Measurements from ENCODE around the gene UGT1A7.

The UGT1A7 gene

DNA sequence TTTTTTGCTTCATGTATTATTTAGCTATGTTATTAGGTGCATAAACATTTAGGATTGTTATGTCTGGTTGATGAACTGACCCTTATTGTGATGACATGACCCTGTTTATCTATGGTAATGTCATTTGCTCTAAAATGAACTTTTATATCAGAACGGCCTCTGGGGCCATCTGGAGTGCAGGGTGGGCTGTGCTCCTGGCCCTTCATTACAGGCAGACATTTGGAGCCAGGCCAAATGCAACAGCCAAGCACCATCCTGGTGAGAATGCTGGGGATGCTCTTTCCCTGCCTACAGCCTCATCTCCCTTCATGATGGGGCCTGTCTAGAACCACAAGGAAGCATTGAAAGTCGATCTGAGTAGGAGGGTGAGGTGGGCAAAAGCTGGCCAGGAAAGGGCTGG lies 134.6 kb downstream of the UGT1A7 start:
- Histone ChIP-seq H3K4me1 (ENCODE audit: insufficient read depth, low read length) (no peaks in the 10 kb centered on the region), H3K9ac (ENCODE audit: low read length) (no peak overlapping the region), H3K9me3 (ENCODE audit: low read length) (no peaks in the 10 kb centered on the region), H3K36me3 (ENCODE audit: insufficient read depth, low read length) (no peaks in the 10 kb centered on the region), H3K27me3 (ENCODE audit: control insufficient read depth in 1 of 2, insufficient read depth in 2 of 2, low read length in 2 of 2) (no peaks in the 10 kb centered on the region), H3K4me3 (ENCODE audit: low read depth in 1 of 2, low read length in 2 of 2) (no peak overlapping the region), H3K27ac (ENCODE audit: low read depth, low read length) (no peak overlapping the region)

GRCh38 chr2:233816771-233817170 lies 135.1 kb downstream of the UGT1A7 start:
- Histone ChIP-seq H3K4me3 (ENCODE audit: low read depth in 1 of 2, low read length in 2 of 2) (no peak overlapping the region), H3K27me3 (ENCODE audit: control insufficient read depth in 1 of 2, insufficient read depth in 2 of 2, low read length in 2 of 2) (no peaks in the 10 kb centered on the region), H3K9ac (ENCODE audit: low read length) (no peak overlapping the region), H3K9me3 (ENCODE audit: low read length) (no peaks in the 10 kb centered on the region), H3K27ac (ENCODE audit: low read depth, low read length) (no peak overlapping the region), H3K36me3 (ENCODE audit: insufficient read depth, low read length) (no peaks in the 10 kb centered on the region), H3K4me1 (ENCODE audit: insufficient read depth, low read length) (no peaks in the 10 kb centered on the region)

DNA sequence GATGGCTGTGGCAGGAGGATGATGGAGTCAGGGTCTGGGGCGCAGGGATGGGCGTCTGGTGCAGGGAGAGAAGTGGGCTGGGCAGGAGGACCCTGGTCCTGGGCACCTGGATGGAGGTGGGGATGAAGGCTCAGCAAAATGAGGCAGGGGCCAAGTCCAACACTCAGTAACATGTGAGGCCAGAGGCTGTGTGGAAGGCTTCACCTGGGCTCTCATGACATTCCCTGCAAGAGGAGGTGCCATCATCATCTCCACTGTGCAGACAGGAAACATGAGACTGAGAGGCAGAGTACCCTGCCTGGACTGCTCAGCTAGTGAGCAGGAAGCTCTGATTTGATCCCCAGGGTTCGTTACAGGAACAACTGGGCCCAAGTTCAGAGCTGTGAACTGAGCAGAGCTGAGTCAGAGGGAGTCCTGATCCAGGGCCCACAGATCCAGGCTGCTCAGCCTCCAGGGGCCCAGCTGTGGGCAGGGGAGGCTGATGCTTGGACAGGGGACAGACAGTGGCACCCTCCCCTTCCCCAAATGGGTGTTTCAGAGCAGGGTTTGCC lies 135.7 kb downstream of the UGT1A7 start:
- H3K4me1 ChIP-seq (ENCODE audit: insufficient read depth, low read length), result no peaks in the 10 kb centered on the region
- no peak overlapping the region for H3K27ac ChIP-seq (ENCODE audit: low read depth, low read length)
- H3K4me3 ChIP-seq (ENCODE audit: low read depth in 1 of 2, low read length in 2 of 2), result no peak overlapping the region
- H3K36me3 ChIP-seq (ENCODE audit: insufficient read depth, low read length), result no peaks in the 10 kb centered on the region
- H3K27me3 ChIP-seq (ENCODE audit: control insufficient read depth in 1 of 2, insufficient read depth in 2 of 2, low read length in 2 of 2), result no peaks in the 10 kb centered on the region
- no peak overlapping the region for H3K9ac ChIP-seq (ENCODE audit: low read length)
- no peaks in the 10 kb centered on the region for H3K9me3 ChIP-seq (ENCODE audit: low read length)

- Histone ChIP-seq H3K27ac (ENCODE audit: low read depth, low read length) (no peak overlapping the region), H3K4me1 (ENCODE audit: insufficient read depth, low read length) (no peaks in the 10 kb centered on the region), H3K4me3 (ENCODE audit: low read depth in 1 of 2, low read length in 2 of 2) (no peak overlapping the region), H3K9me3 (ENCODE audit: low read length) (no peaks in the 10 kb centered on the region), H3K9ac (ENCODE audit: low read length) (no peak overlapping the region), H3K27me3 (ENCODE audit: control insufficient read depth in 1 of 2, insufficient read depth in 2 of 2, low read length in 2 of 2) (no peaks in the 10 kb centered on the region), H3K36me3 (ENCODE audit: insufficient read depth, low read length) (no peaks in the 10 kb centered on the region)
These were observed 136.4 kb downstream of the UGT1A7 start for GRCh38 chr2:233817995-233818638.

DNA sequence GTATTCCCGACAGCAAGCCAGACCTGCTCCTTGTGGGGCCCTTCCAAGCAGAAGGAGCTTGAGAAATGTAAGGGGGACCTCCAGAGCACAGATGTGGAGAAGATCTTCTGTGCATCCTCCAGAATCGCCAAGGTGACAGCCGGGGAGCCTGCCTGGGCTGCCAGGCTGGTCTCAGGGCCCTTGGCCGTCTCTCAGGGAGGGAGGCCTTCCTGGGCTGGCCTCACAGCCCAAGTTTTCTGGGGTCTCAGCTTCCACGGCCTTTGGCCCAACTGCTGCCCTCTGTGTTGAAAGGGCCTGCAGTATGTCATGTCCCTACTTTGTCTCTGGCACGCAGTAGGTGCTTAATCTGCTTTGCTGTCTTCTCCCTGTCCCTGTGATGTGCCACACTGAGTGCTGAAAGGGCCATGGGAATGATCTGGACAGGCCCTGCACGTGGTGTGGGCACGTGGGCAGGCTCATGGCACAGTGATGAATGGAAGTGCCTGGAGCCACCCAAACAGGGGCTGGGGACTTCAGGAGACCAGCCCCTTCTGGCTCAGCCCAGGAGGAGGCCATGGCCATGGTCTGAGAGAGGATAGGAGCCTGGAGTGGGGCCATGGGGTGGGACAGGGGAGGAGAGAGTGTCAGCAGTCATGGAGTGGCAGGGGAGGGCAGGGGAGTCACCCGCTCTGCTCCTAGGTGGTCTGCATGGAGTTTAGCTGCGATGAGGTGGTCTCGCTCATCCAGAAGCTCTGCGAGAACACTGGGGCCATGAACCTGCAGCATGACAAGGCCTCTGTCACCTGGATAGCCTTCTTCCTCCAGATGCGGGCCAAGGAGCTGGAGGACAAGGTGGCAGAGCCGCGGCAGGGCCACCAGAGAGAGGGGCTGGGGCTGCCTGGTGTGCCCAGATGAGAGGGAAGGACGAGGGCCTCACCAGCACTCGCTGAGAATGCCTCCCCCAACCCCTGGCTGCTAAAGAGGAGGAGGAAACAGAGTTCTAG lies 137.2 kb downstream of the UGT1A7 start:
- no peak overlapping the region for H3K4me3 ChIP-seq (ENCODE audit: low read depth in 1 of 2, low read length in 2 of 2)
- H3K27ac ChIP-seq (ENCODE audit: low read depth, low read length), result no peak overlapping the region
- no peaks in the 10 kb centered on the region for H3K36me3 ChIP-seq (ENCODE audit: insufficient read depth, low read length)
- H3K9ac ChIP-seq (ENCODE audit: low read length), result no peak overlapping the region
- H3K4me1 ChIP-seq (ENCODE audit: insufficient read depth, low read length), result no peaks in the 10 kb centered on the region
- no peaks in the 10 kb centered on the region for H3K9me3 ChIP-seq (ENCODE audit: low read length)
- H3K27me3 ChIP-seq (ENCODE audit: control insufficient read depth in 1 of 2, insufficient read depth in 2 of 2, low read length in 2 of 2), result no peaks in the 10 kb centered on the region

- no peak overlapping the region for H3K27ac ChIP-seq (ENCODE audit: low read depth, low read length)
- H3K9ac ChIP-seq (ENCODE audit: low read length), result no peak overlapping the region
- no peaks in the 10 kb centered on the region for H3K36me3 ChIP-seq (ENCODE audit: insufficient read depth, low read length)
- H3K27me3 ChIP-seq (ENCODE audit: control insufficient read depth in 1 of 2, insufficient read depth in 2 of 2, low read length in 2 of 2), result no peaks in the 10 kb centered on the region
- H3K4me1 ChIP-seq (ENCODE audit: insufficient read depth, low read length), result no peaks in the 10 kb centered on the region
- H3K9me3 ChIP-seq (ENCODE audit: low read length), result no peaks in the 10 kb centered on the region
- H3K4me3 ChIP-seq (ENCODE audit: low read depth in 1 of 2, low read length in 2 of 2), result no peak overlapping the region
These were observed 138.4 kb downstream of the UGT1A7 start for GRCh38 chr2:233819884-233820773.

DNA sequence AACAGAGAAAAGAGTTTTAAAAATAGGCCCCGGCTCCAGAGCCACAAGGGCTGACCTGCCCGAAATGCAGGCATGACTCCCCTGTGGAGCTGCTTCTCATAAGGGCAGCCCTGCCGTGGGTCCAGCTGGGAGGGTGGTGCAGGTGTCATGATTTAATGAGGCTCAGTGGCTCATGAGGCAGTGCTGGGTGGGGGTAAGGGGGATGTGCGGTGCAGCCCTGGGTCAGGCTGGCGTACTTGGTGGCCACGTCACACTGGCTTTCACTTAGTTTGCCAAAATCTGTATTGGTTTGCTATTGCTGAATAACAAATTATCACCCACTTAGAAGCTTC lies 139.0 kb downstream of the UGT1A7 start:
- no peak overlapping the region for H3K27ac ChIP-seq (ENCODE audit: low read depth, low read length)
- no peaks in the 10 kb centered on the region for H3K27me3 ChIP-seq (ENCODE audit: control insufficient read depth in 1 of 2, insufficient read depth in 2 of 2, low read length in 2 of 2)
- no peaks in the 10 kb centered on the region for H3K4me1 ChIP-seq (ENCODE audit: insufficient read depth, low read length)
- H3K9ac ChIP-seq (ENCODE audit: low read length), result no peak overlapping the region
- no peak overlapping the region for H3K4me3 ChIP-seq (ENCODE audit: low read depth in 1 of 2, low read length in 2 of 2)
- no peaks in the 10 kb centered on the region for H3K36me3 ChIP-seq (ENCODE audit: insufficient read depth, low read length)
- no peaks in the 10 kb centered on the region for H3K9me3 ChIP-seq (ENCODE audit: low read length)

DNA sequence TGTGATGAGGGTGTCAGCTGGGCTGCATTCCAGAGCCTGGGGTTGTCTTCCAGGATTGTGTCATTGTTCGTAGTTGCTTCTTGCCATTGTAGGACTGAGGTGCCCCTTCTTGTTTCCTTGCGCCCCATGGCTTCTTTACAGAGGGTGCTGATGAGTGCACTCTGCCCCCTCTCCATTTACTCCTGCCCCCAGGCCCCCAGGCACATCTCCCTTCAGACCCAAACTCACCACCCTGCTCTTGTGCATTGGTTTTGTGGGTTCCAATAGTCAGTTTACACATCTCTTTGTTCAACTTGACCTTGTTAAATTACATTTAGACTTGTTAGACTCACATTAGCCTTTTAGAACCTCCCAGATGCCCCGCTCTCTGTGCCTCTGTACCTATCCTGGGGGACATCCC lies 139.5 kb downstream of the UGT1A7 start:
- H3K9me3 ChIP-seq (ENCODE audit: low read length), result no peaks in the 10 kb centered on the region

GRCh38 chr2:233821709-233822100 lies 140.0 kb downstream of the UGT1A7 start:
- no peak overlapping the region for H3K4me3 ChIP-seq (ENCODE audit: low read depth in 1 of 2, low read length in 2 of 2)
- no peaks in the 10 kb centered on the region for H3K27me3 ChIP-seq (ENCODE audit: control insufficient read depth in 1 of 2, insufficient read depth in 2 of 2, low read length in 2 of 2)
- H3K36me3 ChIP-seq (ENCODE audit: insufficient read depth, low read length), result no peaks in the 10 kb centered on the region
- H3K9me3 ChIP-seq (ENCODE audit: low read length), result no peaks in the 10 kb centered on the region
- H3K4me1 ChIP-seq (ENCODE audit: insufficient read depth, low read length), result no peaks in the 10 kb centered on the region
- H3K9ac ChIP-seq (ENCODE audit: low read length), result no peak overlapping the region
- no peak overlapping the region for H3K27ac ChIP-seq (ENCODE audit: low read depth, low read length)

More for the DNA sequence above, 139.5 kb downstream of the UGT1A7 start:
- Histone ChIP-seq H3K4me3 (ENCODE audit: low read depth in 1 of 2, low read length in 2 of 2) (no peak overlapping the region), H3K4me1 (ENCODE audit: insufficient read depth, low read length) (no peaks in the 10 kb centered on the region), H3K9ac (ENCODE audit: low read length) (no peak overlapping the region), H3K27ac (ENCODE audit: low read depth, low read length) (no peak overlapping the region), H3K27me3 (ENCODE audit: control insufficient read depth in 1 of 2, insufficient read depth in 2 of 2, low read length in 2 of 2) (no peaks in the 10 kb centered on the region), H3K36me3 (ENCODE audit: insufficient read depth, low read length) (no peaks in the 10 kb centered on the region)

DNA sequence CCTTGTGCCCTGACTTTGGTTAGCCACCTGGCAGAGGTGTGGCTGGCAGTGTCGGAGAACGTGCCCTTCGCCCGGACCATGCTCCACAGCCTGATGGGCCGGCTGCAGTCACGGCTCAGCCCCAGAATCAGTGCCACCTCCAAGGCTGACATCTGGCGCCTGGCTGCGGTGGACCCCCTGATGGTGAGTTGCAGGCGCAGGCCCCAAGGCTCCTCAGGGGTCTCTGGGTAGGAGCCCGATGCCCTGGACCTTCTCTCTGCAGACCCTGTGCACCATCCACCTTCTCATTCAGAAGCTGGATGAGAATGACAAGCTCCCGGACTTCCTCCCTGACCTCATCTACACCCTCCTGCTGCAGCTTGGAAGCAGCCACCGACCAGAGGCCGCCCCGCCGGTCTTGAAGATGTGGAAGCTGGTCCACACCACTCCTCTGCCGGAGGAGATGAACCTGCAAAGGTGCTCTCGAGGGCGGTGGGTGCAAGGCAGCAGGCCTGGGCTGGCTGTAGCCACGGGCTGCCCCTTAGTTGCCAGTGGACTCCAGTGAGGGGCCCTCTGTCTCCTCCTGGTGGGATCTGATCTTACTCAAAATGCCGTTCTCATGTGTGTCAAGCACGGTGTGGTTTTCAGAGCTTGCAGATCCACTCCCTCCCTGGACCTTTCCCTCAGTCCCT lies 140.5 kb downstream of the UGT1A7 start:
- Histone ChIP-seq H3K4me3 (ENCODE audit: low read depth in 1 of 2, low read length in 2 of 2) (no peak overlapping the region), H3K27ac (ENCODE audit: low read depth, low read length) (no peak overlapping the region)

More for the DNA sequence above, 140.5 kb downstream of the UGT1A7 start:
- Histone ChIP-seq H3K9me3 (ENCODE audit: low read length) (no peaks in the 10 kb centered on the region), H3K4me1 (ENCODE audit: insufficient read depth, low read length) (no peaks in the 10 kb centered on the region), H3K9ac (ENCODE audit: low read length) (no peak overlapping the region), H3K36me3 (ENCODE audit: insufficient read depth, low read length) (no peaks in the 10 kb centered on the region), H3K27me3 (ENCODE audit: control insufficient read depth in 1 of 2, insufficient read depth in 2 of 2, low read length in 2 of 2) (no peaks in the 10 kb centered on the region)
